Liver (tissue), 3 donors: Measurements from ENCODE around the gene CPSF6.

Source experiments
- EGR1 ChIP-seq, 2 donors: IDR thresholded peaks; 2 replicates each; pipeline ENCODE4 v1.6.1; 2016 to 2018; ENCODE audit warnings: antibody characterized with exemption in 2 of 2, low read depth in 2 of 2
- GABPA ChIP-seq, 2 donors: IDR thresholded peaks in 1 of 2; conservative IDR thresholded peaks in 1 of 2; 2 replicates each; pipeline ENCODE4 v1.6.1; 2016; ENCODE audit warnings: antibody characterized with exemption in 2 of 2, mild to moderate bottlenecking in 1 of 2, moderate library complexity in 1 of 2
- JUND ChIP-seq, 2 donors: IDR thresholded peaks; 2 replicates each; pipeline ENCODE4 v1.6.1; 2016; ENCODE audit warnings: antibody characterized with exemption in 2 of 2
- RAD21 ChIP-seq, 2 donors: IDR thresholded peaks; 2 replicates each; pipeline ENCODE4 v1.6.1; 2016; ENCODE audit warnings: antibody characterized with exemption in 2 of 2, mild to moderate bottlenecking in 2 of 2
- TAF1 ChIP-seq: conservative IDR thresholded peaks from 2 replicates; pipeline ENCODE4 v1.6.1; 2016; ENCODE audit warnings: antibody characterized with exemption, mild to moderate bottlenecking
- YY1 ChIP-seq: IDR thresholded peaks from 2 replicates; pipeline ENCODE4 v1.6.1; 2016; ENCODE audit warnings: antibody characterized with exemption, mild to moderate bottlenecking
- TF ChIP-seq, protein P1 (sequence below): IDR thresholded peaks from 2 replicates; pipeline ENCODE4 v1.6.1; 2016; ENCODE audit warnings: antibody characterized with exemption, mild to moderate bottlenecking
- TF ChIP-seq, protein P2 (sequence below): fragments of 150-350 bp; IDR thresholded peaks from 2 replicates; pipeline ENCODE4 v1.5.1; 2017; ENCODE audit warnings: improper control_type of control experiment, low read depth, low read length; ENCODE audit not compliant: missing input control
- TF ChIP-seq, protein P3 (sequence below): IDR thresholded peaks from 2 replicates; pipeline ENCODE4 v1.6.1; 2016; ENCODE audit warnings: antibody characterized with exemption
- TF ChIP-seq, protein P4 (sequence below): IDR thresholded peaks from 2 replicates; pipeline ENCODE4 v1.6.1; 2016; ENCODE audit warnings: antibody characterized with exemption
- donor health status: healthy.
- donor health status: healthy.

DNA sequence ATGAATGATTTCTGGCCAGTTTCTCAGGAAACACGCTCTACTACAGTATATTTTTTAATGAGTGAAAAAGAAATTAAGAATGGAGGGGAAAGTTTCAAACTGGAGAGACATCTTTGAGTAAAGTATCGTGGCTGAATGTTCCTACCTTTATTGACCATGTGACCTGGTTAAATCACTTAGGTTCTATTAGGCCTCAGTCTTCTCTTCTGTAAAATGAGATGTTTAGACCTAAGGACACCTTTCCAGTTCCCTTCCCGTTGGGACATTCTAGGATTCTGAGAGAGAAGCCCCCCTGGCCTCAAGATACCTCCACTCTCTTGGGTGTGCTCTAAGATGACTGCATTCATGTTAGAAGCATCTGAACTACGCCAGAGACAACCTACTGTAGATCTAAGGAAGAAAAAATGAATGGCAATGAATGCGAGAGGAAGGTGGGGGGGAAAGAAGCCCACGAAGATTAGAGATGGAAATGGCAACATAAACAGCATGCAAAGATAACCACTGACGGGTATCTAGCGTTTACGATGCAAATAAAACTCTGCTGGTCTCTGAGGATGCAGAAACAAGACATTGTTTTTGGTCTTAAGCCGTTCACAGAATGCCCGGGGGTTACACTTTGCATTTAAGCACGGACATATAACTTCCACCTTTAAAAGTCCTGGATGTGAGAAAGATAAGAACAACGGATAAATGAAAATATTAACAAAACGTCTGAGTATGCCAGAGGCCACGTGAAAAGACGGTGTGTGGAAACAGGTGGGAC, 599 bp upstream of the CPSF6 start:
- TF ChIP-seq, protein P1, sequence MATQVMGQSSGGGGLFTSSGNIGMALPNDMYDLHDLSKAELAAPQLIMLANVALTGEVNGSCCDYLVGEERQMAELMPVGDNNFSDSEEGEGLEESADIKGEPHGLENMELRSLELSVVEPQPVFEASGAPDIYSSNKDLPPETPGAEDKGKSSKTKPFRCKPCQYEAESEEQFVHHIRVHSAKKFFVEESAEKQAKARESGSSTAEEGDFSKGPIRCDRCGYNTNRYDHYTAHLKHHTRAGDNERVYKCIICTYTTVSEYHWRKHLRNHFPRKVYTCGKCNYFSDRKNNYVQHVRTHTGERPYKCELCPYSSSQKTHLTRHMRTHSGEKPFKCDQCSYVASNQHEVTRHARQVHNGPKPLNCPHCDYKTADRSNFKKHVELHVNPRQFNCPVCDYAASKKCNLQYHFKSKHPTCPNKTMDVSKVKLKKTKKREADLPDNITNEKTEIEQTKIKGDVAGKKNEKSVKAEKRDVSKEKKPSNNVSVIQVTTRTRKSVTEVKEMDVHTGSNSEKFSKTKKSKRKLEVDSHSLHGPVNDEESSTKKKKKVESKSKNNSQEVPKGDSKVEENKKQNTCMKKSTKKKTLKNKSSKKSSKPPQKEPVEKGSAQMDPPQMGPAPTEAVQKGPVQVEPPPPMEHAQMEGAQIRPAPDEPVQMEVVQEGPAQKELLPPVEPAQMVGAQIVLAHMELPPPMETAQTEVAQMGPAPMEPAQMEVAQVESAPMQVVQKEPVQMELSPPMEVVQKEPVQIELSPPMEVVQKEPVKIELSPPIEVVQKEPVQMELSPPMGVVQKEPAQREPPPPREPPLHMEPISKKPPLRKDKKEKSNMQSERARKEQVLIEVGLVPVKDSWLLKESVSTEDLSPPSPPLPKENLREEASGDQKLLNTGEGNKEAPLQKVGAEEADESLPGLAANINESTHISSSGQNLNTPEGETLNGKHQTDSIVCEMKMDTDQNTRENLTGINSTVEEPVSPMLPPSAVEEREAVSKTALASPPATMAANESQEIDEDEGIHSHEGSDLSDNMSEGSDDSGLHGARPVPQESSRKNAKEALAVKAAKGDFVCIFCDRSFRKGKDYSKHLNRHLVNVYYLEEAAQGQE, result no peak
- TF ChIP-seq TAF1, result no peak
- TF ChIP-seq, protein P2, sequence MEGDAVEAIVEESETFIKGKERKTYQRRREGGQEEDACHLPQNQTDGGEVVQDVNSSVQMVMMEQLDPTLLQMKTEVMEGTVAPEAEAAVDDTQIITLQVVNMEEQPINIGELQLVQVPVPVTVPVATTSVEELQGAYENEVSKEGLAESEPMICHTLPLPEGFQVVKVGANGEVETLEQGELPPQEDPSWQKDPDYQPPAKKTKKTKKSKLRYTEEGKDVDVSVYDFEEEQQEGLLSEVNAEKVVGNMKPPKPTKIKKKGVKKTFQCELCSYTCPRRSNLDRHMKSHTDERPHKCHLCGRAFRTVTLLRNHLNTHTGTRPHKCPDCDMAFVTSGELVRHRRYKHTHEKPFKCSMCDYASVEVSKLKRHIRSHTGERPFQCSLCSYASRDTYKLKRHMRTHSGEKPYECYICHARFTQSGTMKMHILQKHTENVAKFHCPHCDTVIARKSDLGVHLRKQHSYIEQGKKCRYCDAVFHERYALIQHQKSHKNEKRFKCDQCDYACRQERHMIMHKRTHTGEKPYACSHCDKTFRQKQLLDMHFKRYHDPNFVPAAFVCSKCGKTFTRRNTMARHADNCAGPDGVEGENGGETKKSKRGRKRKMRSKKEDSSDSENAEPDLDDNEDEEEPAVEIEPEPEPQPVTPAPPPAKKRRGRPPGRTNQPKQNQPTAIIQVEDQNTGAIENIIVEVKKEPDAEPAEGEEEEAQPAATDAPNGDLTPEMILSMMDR, result no peak
- TF ChIP-seq, protein P3, sequence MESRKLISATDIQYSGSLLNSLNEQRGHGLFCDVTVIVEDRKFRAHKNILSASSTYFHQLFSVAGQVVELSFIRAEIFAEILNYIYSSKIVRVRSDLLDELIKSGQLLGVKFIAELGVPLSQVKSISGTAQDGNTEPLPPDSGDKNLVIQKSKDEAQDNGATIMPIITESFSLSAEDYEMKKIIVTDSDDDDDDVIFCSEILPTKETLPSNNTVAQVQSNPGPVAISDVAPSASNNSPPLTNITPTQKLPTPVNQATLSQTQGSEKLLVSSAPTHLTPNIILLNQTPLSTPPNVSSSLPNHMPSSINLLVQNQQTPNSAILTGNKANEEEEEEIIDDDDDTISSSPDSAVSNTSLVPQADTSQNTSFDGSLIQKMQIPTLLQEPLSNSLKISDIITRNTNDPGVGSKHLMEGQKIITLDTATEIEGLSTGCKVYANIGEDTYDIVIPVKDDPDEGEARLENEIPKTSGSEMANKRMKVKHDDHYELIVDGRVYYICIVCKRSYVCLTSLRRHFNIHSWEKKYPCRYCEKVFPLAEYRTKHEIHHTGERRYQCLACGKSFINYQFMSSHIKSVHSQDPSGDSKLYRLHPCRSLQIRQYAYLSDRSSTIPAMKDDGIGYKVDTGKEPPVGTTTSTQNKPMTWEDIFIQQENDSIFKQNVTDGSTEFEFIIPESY, result no peak
- no peak for TF ChIP-seq RAD21 (IDR thresholded peaks at IDR 0.05)
- TF ChIP-seq, protein P4, sequence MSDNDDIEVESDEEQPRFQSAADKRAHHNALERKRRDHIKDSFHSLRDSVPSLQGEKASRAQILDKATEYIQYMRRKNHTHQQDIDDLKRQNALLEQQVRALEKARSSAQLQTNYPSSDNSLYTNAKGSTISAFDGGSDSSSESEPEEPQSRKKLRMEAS, result no peak
- TF ChIP-seq YY1, result no peak
- no peak for TF ChIP-seq JUND (IDR thresholded peaks at IDR 0.05)
- TF ChIP-seq GABPA (IDR thresholded peaks at IDR 0.05 in 1 of 2, conservative IDR thresholded peaks at IDR 0.05 in 1 of 2), result no peak
- TF ChIP-seq EGR1 (IDR thresholded peaks at IDR 0.05; ENCODE audit: low read depth in 2 of 2), result no peak
